SJCRH30 (cell line): Measurements from ENCODE around the gene ANKS1A. TPM values are rescaled to one million over a fixed set of nuclear protein-coding genes. Genes with fewer than 3 reads are reported as not detected.
A peak's percentile ranks its signal among the peaks of the same experiment; 100 is the strongest.

Experiments used
- DNase-seq, 2 experiments: peaks; one replicate each; pipeline ENCODE4 v3.0.0-alpha.2; 2015 to 2020
- H3K27ac ChIP-seq: fragments of 250-450 bp; sonication (Bioruptor Pico); 2 replicates; pipeline ENCODE4 v1.5.1; 2020; ENCODE audit warnings: mild to moderate bottlenecking, moderate library complexity
- H3K27me3 ChIP-seq: fragments of 250-450 bp; sonication (Bioruptor Pico); 2 replicates; pipeline ENCODE4 v1.5.1; 2020; ENCODE audit warnings: mild to moderate bottlenecking, moderate library complexity
- H3K36me3 ChIP-seq: fragments of 250-450 bp; sonication (Bioruptor Pico); 2 replicates; pipeline ENCODE4 v1.5.1; 2020; ENCODE audit warnings: mild to moderate bottlenecking, moderate library complexity
- H3K4me1 ChIP-seq: fragments of 250-450 bp; sonication (Bioruptor Pico); 2 replicates; pipeline ENCODE4 v1.5.1; 2020; ENCODE audit warnings: mild to moderate bottlenecking, moderate library complexity
- H3K4me3 ChIP-seq: fragments of 250-450 bp; sonication (Bioruptor Pico); 2 replicates; pipeline ENCODE4 v1.5.1; 2020; ENCODE audit warnings: mild to moderate bottlenecking, moderate library complexity
- H3K9me3 ChIP-seq: fragments of 250-450 bp; sonication (Bioruptor Pico); replicated peaks from 2 replicates; pipeline ENCODE4 v1.5.1; 2020; ENCODE audit warnings: mild to moderate bottlenecking, moderate library complexity
- total RNA-seq: library from RNA; depleted of rRNA; stranded (reverse); fragments of >200 nt; shearing (Covaris generic); gene quantifications from 2 replicates; pipeline ENCODE4 v1.2.3, GENCODE V29; 2014

ANKS1A gene
- total RNA-seq, 1 experiment from 2014 or later = 18.2 TPM

DNA sequence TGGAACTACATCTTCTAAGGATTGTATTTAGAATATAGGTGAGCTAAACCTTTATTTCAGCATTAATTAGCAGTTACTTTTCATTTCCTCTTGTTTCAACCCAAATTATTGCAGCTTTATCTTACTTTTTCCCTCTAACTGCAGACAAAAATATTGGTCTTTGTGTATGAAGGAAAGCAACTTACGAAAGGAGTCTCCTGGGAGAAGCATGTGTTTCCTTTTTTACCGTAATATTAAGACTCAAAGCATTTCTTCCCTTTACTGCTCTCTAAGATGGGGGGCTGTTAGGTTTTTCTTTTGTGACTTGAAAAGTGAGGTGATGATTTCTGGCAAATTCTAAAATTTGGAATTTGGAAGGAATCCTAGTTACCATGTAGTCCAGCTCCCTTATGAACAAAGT, 141.0 kb downstream of the ANKS1A start:
- Histone ChIP-seq H3K27me3 (no peaks in the 10 kb centered on the region), H3K4me3 (no peak overlapping the region), H3K27ac (no peak overlapping the region), H3K9me3 (no peaks in the 10 kb centered on the region), H3K4me1 (peaks cover 4% of the 10 kb centered on the region), H3K36me3 (peaks cover 15% of the 10 kb centered on the region)
- DNase-seq = no peak

DNA sequence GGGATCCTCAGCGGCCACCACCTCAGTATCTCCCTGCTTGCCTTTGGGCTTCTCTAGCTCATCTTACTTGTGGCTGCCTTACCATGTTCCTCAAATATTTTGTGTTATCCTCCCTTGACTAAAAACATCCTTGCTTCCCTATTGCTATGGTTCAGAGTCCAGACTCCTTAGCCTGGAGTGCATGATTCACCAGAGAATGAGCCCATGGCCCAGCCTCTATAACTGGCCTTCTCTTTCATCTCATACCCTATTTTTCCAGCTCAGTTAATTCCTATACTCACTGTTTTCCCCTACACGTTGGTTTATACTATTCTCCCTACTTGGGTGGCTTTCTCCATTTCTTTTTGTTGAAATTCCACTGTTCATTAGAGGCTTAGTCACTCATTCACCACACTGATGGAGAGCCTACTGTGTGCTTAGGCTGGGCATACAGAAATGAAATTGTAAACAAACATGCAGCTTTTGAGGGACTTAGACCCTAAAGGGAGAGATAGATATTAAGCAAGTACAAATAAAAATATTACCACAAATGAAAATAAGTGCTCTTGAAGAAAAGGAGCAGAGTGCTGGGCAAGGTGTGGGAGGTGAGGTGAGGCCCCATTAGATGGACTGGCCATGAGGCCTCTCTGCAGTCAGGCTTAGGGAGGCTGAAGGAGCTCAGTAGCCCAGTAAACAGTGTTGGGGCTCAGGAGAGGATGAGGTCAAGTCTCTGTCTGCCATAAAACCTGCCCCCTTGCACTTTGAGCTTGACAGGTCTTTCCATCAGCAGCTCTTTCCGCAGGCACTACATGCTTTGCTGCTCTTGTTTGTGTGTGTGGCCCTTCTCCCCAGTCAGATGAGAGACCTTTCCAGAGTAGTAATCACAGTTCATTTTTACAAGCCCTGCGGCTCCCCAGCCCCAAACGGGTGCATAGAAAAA, 142.8 kb downstream of the ANKS1A start:
- no peak for DNase-seq
- no peak overlapping the region for H3K27ac ChIP-seq

DNA sequence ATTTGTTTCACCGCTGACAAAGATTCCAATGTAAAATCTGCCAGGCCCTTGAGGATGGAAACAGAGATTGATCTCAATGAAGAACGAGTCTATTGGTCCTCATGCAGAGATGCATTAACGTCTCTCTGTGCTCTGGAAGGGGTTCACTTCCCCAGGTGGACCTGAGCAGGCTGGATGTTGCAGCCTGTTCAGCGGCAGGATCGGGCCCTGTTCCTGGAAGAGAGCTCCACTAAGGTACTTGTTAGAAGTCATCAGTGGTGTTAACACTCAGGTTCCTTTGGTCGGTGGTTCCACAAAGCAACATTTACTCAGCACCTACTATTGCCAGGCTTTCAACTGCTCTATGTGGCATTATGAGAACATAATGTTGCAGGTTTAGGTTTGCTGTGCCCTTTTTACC, 144.6 kb downstream of the ANKS1A start:
- no peaks in the 10 kb centered on the region for H3K9me3 ChIP-seq
- no peak for DNase-seq
- no peaks in the 10 kb centered on the region for H3K27me3 ChIP-seq
- no peak overlapping the region for H3K27ac ChIP-seq
- H3K4me3 ChIP-seq = no peak overlapping the region
- H3K36me3 ChIP-seq = peaks cover 17% of the 10 kb centered on the region
- H3K4me1 ChIP-seq = no peaks in the 10 kb centered on the region

More for the DNA sequence above, 142.8 kb downstream of the ANKS1A start:
- Histone ChIP-seq H3K4me3 (no peak overlapping the region), H3K36me3 (peaks cover 12% of the 10 kb centered on the region), H3K27me3 (no peaks in the 10 kb centered on the region), H3K9me3 (no peaks in the 10 kb centered on the region), H3K4me1 (no peaks in the 10 kb centered on the region)

DNA sequence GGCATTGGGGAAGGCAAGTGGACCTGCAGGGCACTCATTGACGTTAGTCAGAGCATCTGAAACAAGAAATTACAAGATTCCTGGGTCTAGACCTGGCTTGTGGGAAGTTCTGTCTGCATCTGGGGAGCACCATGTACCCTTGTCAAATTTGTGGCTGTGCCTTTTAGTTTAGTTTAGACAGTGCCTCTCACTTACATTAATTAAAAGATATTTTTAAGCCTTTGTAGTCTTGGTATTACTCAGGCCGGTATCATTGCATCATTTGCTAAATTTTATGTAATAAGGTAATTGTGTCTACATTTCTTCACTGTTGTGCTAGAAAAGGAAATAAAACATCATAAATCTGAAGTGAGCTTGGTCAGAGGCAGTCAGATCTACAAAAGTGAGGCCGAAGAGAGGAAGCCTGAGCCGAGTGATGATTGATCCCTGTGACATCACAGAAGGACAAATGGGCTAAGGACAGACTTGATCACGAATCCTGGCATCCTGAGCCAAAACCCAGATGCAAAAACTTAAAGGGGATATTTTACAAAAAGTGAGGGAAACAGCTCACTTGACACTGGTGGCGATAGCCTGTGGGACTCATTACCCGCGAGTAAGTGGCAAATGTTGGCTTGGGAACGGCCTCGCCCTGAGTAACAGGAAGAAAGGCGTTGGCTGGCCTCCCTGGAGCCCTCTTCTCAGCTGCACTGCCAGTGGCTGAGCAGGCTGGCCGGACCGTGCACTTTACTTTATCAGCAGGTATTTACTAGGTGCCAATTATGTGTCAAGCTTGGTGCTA, 145.5 kb downstream of the ANKS1A start:
- H3K27ac ChIP-seq = no peak overlapping the region
- no peaks in the 10 kb centered on the region for H3K9me3 ChIP-seq
- H3K4me1 ChIP-seq = no peaks in the 10 kb centered on the region
- peaks cover 20% of the 10 kb centered on the region for H3K36me3 ChIP-seq
- H3K27me3 ChIP-seq = no peaks in the 10 kb centered on the region
- no peak overlapping the region for H3K4me3 ChIP-seq
- no peak for DNase-seq

DNA sequence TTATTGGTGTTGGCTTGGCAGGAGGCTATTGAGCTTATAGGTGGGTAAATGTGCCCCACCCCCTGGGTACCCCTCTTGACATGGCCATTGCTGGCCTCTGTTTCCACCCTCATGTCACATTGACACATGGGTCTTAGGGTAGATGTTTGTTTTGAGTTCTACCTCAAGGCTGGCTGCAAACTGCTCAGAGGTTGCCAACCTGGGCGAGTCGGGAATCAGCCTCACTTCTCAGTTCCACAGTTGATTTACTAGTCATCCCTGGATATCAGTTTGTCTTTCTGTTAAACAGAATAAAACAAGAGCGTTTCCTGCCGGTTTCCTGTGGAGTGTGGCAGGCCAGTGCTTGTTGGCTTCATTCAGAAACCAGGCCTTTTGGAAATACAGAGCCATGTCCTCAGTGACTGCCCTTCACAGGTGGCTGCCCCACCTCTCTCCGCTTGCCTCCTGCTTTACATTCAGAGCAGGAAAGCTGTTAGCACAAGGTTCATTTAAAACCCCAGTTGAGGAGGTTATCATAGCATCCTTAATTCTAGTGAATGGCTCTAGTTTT, 146.5 kb downstream of the ANKS1A start:
- Histone ChIP-seq H3K4me1 (peaks cover under 1% of the 10 kb centered on the region; the same call in 1 of the 2 replicates), H3K27ac (no peak overlapping the region), H3K4me3 (no peak overlapping the region), H3K9me3 (no peaks in the 10 kb centered on the region), H3K36me3 (peaks cover 13% of the 10 kb centered on the region), H3K27me3 (no peaks in the 10 kb centered on the region)
- no peak for DNase-seq

DNA sequence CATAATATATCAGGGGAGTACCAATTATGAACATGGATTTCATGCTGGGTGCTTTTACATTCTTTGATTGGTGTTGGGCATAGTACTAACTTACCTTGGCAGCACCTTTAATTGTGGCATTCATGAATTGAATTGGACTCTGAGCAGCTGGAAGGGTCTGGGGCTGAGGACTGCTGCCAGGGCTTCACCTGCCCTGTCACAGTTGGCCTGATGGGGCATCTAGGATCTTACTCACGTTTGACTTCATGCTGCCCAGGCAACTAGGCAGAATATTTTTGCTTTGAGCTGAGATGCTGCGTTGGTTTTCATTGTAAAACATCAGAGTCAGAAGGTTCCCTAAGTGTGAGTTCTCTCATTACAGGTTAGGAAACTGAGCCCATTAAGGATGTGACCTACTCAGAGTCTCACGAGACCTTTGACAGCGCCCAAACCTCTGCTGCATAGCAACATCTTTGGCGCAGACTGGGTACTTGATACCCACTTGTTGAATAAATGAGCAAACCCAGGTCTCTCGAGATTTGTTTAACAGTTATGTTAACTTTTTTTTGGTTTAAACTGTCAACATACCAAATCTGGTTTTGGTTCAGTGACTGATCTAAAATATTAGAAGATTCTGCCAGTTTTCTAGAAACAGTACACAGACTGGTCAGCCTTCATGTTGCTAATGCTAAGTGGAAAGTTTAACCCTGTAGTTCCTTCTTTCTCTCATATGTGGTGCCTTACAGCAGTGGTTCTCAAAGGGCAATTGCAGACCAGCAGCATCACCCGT, 147.2 kb downstream of the ANKS1A start:
- DNase-seq = no peak
- H3K27me3 ChIP-seq = no peaks in the 10 kb centered on the region
- H3K4me1 ChIP-seq = peaks cover 7% of the 10 kb centered on the region
- H3K4me3 ChIP-seq = no peak overlapping the region
- H3K27ac ChIP-seq = no peak overlapping the region
- H3K9me3 ChIP-seq = no peaks in the 10 kb centered on the region
- H3K36me3 ChIP-seq = peaks cover 10% of the 10 kb centered on the region

DNA sequence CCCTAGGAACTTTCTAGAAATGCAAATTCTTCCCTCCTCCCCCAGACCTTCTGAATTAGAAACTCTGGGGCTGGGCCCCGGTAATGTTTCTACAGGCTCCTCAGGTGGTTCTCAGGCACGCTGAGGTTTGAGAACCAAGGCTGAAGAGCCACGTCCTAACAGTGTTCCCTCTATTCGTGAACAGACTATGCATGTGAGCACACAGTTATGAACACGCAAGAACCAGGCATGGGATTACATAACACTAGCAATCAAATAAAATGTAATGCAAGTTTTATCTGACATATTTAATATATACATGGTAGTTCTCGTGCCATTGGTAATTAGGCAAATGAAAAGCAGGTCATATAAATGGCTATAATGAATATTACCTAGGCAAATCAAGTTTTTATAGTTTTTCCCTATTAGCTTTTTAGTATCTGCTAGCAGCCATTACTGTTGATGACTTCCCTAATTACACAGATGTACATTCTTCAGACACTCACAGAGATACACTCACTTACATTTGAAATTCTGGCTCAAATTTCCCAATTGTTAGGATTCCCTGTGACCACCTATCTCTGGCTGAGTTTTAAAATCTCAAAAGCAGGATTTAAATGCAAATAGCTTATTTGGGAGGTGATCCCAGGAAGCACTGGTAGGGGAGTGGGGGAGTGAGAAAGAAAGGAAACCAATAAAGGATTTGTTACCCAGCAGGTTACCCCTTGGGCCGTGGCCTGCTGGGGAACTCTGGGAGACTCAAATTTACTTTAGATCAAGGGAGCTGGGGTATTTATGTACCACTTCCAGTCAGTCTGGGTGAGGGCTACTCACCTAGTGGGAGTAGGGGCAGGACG, 148.0 kb downstream of the ANKS1A start:
- Histone ChIP-seq H3K27ac (no peak overlapping the region), H3K4me1 (peaks cover 12% of the 10 kb centered on the region), H3K36me3 (peaks cover 10% of the 10 kb centered on the region)

DNA sequence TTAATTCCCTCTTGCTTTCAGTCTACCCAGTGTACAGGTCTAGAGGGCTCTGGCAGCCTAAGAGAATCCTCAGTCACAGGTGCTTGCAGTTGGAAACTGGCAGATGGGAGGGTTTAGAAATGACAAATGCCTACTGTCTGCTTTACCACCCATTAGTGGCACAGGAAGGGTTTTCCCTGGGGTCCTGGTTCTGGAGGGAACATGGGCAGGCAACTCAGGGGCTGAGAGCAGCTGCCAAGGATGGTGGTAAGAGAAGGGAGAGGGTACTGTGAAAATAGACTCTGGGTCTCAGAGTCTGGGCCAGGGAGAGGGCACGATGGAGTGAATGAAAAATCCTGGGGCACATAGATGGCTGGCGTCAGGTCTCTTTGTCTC, 148.6 kb downstream of the ANKS1A start:
- DNase-seq = no peak
- Histone ChIP-seq H3K27me3 (no peaks in the 10 kb centered on the region), H3K27ac (no peak overlapping the region), H3K9me3 (no peaks in the 10 kb centered on the region), H3K4me1 (peaks cover 12% of the 10 kb centered on the region), H3K36me3 (peaks cover 15% of the 10 kb centered on the region), H3K4me3 (no peak overlapping the region)

More for the DNA sequence above, 148.0 kb downstream of the ANKS1A start:
- no peaks in the 10 kb centered on the region for H3K27me3 ChIP-seq
- H3K9me3 ChIP-seq = no peaks in the 10 kb centered on the region
- H3K4me3 ChIP-seq = no peak overlapping the region
- no peak for DNase-seq

DNA sequence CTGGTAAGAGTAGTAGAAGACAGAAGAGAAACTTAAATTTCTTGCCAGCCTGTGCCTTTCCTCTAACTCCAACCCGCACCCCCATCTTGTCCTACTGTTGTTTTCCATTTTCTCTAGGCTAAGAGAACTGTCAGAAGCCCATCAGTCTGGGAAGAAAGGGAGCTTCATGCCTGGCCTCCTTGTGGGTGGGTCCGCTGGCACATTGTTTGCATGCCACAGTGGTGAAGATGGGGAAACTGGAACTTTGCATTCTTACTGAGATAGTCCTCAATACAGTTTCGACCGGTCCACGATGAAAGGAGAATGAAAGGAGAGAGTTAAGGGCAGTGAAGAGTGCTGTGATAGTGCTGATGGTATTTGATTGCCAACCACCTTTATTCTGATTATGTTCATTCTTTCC, 149.0 kb downstream of the ANKS1A start:
- no peaks in the 10 kb centered on the region for H3K27me3 ChIP-seq
- H3K27ac ChIP-seq = no peak overlapping the region
- peaks cover 12% of the 10 kb centered on the region for H3K4me1 ChIP-seq
- H3K9me3 ChIP-seq = no peaks in the 10 kb centered on the region
- peaks cover 17% of the 10 kb centered on the region for H3K36me3 ChIP-seq
- no peak for DNase-seq
- no peak overlapping the region for H3K4me3 ChIP-seq

DNA sequence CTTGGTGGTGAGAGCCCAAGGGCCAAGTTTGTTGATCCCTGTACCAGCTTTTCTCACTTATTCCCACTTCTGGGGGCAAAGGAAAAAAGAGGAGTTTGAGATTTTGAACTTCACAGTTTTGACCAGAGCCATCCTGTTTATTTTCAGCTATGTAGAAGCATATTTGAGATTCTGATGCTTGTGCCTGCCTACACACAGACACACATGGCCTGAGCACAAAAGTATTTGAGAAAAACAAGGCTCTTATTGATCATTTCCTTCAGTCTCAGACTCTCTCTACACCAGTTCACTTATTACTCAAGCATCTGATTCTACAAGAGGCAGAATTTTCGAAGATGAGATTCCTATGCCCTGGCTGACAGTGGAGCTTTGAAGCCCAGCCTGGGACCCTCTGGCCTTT, 151.3 kb downstream of the ANKS1A start:
- DNase-seq = no peak
- H3K27me3 ChIP-seq = no peaks in the 10 kb centered on the region

DNA sequence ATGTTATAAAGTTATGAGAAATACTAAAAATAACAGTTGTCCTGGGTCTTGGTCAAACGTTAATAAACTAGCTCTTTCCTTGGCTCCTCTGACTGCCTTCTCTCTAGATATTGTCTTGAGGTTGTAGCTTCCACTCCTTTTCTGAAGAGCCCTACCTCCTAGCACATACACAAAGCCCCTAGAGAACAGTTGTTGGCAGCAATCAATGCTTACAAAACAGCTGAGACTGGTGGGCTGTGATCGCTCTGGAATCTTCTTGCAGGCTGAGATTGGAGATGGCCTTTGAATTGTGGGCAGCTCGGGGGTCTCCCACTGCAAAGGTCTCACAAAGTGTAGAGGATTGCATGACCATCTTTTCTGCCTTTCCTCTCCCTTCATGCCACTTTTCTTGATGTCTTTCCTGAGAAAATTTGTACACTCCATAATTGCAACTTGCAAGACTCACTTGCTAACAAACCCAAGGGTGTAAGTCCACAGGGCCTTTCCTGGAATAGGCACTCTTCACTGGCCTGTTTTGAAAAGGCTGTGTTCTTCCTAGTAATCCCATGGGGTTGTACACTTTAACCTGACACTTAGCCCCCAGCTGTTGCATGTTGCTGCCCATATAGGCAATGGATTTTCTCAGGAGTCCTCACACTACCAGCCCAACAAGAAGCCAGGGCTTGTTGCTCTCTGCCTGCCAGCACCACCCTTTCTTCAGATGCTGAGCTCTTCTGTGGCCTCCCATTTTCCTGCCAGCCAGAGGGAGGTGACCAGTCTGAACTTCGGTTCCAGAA, 152.2 kb downstream of the ANKS1A start:
- no peaks in the 10 kb centered on the region for H3K9me3 ChIP-seq
- peak overlapping the region; percentile 0; the same call in 1 of the 2 replicates for H3K27ac ChIP-seq
- no peaks in the 10 kb centered on the region for H3K27me3 ChIP-seq
- H3K4me1 ChIP-seq = peaks cover 12% of the 10 kb centered on the region
- peaks cover 20% of the 10 kb centered on the region for H3K36me3 ChIP-seq
- H3K4me3 ChIP-seq = no peak overlapping the region
- DNase-seq = peak in 1 of 2 experiments; percentile 65

More for the DNA sequence above, 151.3 kb downstream of the ANKS1A start:
- no peaks in the 10 kb centered on the region for H3K9me3 ChIP-seq
- peaks cover 12% of the 10 kb centered on the region for H3K4me1 ChIP-seq
- peaks cover 20% of the 10 kb centered on the region for H3K36me3 ChIP-seq
- no peak overlapping the region for H3K4me3 ChIP-seq
- H3K27ac ChIP-seq = no peak overlapping the region

DNA sequence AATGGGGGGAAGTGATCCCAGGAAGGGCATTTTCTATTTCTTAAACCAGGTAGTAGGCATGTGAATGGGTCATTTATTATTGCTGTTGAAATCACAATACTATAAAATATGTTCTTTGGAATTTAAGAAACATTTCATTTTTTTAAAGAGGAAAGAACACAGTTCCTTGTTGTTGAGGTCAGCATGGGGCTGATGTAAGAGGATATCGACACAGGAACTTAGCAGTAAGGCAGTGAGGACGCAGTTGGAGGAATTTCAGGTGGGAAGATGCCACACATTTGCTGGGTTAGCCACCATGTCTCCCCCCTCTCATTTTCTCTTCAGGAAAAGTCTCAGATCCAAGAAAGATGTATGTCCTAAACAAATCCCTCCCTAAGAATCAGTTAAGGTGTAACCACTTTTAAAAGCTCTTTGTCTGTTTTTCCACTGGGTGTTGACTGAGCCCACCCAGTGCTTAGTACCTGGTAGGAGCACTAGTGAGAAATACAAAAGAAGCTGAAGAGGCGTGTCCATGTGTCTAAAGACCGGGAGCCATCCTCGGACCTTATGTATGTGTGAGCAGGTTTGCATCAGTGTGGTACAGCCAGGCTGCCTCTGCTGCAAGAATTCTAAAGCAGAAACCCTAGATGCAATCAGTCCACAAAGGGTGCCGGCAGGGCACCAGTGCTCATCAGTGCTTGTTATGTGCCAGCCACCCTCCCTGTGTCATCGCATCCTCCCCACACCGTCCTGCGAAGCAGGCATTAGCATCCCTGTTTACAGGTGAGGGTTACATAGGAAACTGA, 153.2 kb downstream of the ANKS1A start:
- Histone ChIP-seq H3K27ac (no peak overlapping the region; the same call in 1 of the 2 replicates), H3K36me3 (peaks cover 20% of the 10 kb centered on the region), H3K4me3 (no peak overlapping the region), H3K4me1 (peaks cover 17% of the 10 kb centered on the region), H3K27me3 (no peaks in the 10 kb centered on the region), H3K9me3 (no peaks in the 10 kb centered on the region)
- no peak for DNase-seq
